CD4-positive, alpha-beta T cell treated with Interferon alpha-2 for 1 hour (primary cell): ENCODE data around the gene TWIST2.

Experiments used
- DNase-seq, 2 donors: peaks; one replicate each; pipeline ENCODE4 v3.0.0-alpha.2; 2020 to 2022

The TWIST2 gene

DNA sequence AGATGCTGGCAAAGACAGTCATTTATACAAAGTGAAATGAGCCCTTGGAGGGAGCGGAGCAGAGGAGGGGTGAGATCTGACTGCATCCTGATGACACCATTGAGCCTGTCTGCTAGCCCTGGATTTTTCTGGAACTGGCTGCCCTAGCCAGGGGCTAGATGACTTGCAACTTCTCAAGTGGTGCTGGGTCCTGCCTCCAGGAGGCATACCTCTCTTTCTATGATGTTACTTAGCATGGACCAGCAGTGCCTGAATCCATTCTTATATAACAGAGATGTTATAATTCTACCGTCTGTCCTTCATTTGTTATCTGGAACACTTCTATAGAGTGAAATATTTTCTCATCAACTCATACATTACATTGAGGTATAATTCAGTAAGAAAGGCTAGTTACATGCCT, 8.5 kb upstream of the TWIST2 start:
- no peak for DNase-seq

DNA sequence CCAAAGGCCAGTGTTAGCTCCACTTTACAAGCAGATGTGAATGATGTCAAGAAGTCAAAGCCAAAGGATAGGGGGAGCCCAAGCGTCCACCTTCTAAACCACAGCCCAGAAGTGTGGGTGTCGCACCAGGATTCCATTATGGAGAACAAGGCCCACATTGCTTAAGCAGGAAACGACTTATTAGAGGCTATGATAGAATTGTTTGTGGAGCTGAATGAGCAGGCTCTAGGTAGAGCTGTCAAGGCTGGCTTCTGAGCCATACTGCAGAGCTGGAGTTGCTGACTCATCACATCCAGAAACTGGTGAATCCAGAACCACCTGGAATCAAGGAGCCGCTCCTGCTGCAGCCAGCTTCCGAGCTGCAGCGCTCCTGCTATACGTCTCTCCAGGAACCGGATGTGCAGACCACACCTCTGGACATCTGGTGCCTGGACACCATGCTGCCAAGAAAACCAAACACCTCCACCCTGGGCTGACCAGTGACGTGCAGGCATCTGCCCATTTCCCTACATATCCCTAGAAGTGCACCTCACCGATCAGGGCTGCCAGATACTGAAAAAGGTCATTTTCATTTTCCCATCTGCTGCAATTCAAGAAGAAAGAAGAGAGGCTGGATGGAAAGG, 6.2 kb upstream of the TWIST2 start:
- DNase-seq = no peak

DNA sequence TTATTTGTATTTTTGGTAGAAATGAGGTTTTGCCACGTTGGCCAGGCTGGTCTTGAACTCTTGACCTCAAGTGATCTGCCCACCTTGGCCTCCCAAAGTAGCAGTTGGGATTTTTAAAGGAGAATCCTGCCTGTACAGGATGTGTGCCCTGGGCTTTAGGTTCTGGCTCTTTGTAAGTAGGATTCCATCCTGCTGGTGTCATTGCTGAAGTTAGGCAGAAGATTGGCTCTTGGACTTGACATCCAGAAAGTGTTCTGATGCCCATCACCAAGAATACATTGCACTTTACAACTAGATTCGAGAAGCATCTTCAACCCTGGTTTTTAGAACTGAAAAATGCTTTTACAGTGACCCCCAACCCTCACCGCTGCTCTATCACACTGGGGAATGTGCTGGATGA, 4.4 kb upstream of the TWIST2 start:
- no peak for DNase-seq

DNA sequence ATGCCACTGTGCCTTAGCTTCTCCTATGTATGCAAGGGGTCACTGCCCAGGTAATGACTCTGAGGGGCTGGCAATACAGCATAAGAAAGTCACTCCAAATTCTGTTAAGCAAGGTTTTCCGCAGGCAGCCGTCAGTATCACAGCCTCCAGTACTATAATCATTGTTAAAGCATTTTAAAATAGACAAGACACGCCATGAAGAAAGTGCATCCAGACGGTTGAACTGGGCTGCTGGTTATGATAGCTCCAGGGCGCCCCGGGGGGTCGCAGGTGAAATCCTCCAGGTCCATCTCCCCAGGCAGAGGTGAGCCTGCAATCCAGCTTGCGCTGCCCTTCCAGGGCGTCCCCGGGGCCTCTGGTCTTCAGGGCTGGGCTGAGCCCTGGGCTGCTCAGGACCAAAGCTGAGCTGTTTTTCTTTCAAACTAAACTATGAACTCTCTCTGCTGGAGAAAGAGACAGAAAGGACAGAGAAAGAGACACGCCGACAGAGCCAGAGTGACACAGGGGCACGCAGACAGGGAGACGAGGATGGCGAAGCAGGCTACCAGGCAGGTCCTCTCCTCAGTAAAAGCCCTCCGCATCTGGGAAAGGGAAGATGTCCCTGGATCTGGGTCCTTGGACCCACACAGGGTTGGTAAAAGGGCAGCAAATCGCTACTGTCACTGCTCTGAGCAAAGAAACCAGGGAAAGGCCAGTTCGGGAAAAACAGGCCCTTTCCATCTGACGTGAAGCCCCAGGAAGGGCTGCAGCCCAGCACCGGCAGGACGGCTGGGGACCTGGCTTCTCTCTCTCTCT, 2.1 kb upstream of the TWIST2 start:
- no peak for DNase-seq

DNA sequence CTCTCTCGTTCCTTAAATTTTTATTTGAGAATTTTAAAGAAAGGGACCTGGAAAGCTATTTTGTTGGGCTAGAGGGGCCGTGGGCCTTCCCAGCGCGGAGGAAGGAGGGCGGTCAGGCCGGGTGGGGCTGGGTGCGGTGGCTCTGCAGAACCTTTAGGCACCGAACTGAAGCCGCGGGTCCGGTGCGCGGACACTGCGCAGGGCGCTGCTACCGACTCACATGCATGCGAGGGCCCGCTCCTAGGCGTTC, 1.6 kb upstream of the TWIST2 start:
- DNase-seq = no peak

DNA sequence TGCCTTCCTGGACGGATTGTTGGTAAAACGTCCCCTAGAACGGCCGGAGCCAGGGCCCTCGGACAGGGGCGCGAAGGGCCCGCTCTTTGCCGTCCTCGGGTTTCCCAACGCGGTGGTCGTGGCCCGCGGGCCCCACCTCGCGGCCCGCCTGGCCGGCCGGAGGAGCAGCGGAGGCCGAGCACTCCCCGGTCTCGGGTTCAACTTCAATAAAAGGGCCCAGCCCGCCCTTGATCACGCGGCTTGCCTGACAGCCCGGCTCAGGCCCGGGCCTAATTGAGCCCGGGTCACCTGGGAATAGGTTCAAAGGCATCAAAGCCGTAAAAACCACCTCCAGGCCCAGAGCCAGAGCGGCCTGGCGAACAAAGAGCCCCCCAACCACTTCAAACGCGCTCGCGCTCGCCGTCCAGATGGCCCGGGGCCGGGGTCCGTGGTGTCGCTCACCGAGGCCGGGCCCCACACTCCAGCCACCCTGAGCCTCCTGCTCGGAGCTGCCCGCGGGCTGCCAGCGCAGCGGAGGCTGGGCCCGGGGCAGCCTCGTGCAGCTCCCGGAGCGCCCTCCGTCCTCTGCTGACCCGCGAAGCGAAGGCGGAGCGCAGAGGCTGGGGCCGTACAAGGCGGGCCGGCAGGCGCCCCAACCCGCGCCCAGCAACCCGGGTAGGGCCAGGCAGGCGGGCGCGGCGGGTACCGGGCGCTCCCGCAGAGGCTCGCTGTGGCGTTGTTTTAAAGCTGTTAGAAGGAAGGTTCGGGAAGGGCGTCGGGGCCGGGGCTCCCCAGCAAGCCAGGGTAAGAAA, 1.1 kb upstream of the TWIST2 start:
- no peak for DNase-seq

DNA sequence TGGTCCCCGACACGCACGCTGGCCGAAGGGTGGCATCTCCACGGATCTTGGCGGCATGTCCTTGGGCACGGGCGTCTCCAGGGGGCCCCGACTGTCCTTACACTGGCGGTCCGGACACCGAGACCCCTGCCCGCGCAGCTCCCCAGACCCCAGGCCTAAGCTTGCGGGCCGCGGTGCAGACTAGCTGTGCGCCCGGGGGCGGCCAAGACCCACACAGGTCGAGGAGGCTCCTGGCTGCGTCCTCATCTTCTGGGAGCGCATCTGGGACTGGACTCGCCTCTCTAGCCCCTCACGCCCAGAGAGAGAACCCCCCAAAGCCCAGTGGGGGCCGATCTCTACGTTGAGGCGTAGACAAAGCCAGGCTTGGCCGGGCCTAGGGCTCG, 475 bp upstream of the TWIST2 start:
- DNase-seq = no peak

DNA sequence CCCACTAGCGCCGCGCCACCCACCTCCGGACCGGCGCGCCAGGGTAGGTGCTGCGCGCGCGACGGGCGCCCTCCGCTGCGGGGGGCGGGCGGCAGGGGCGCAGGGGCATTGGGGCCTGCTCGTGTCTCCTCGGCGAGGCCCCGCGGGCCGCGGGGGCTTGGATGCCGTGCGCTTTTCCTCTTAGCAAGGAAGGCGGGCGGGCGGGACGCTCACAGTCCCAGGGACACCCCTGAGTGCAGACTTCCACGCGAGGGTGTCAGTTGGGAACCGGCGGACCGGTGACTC, 748 bp downstream of the TWIST2 start:
- DNase-seq = no peak

DNA sequence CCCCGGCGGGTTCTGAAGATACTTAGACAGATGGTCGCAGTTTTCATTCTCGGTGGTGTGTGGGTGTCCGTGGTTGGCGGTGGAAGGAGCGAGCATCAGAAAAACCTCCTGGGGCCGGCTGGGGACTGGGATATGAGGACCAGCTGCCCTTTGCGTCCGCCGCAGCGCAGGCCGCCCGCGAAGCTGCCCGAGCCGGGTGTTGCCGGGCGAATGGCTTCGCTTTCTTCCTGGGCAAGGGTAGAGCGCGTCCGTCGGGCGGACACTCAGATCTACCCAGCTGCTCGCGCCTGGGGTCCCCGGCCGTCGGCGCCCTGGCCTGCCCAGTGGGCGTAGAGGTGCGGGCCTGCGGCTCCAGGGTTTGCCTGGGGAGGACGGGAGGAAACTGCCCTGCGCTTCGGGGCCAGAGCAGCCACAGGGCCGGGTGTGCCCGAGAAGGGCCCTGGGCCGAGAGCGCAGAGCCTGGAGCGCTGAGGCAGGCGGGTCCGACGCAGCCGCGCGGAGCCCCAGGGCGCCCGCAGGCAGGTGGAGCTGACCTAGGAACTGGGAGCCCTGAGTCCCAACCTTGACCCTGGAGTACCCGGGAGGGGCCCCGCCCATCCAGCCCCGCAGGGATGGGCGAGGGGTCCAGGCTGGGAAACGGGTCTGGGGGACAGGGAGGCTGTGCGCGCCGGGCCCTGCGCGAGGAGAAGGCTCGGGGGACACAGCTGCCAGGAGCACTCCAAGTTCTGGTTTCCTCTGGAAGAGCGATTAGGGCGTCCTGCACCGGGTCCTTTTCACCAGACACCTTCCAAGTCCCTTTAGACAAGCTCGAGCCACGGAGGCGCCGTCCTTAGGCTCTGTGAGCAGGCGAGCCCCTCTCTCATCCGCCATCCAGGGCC, 1.3 kb downstream of the TWIST2 start:
- DNase-seq = no peak

DNA sequence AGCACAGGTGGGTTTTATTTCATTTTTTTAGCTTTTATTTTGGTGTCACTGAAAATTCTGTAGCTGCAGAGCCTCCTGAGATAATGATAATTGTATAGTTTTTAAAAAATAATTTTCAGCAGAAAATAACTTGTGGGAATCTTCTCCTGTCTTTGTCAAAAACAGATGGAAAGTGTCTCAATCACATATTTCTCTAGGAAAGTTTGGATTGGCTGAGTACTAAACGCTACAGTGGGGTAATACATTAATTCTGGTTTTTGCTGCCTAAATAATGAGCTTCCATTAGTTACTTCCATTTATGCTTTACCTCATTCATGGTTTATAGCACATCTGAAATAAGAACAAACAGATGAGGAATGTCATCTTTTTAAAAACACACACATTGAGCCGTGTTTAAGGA, 2.2 kb downstream of the TWIST2 start:
- DNase-seq = no peak

DNA sequence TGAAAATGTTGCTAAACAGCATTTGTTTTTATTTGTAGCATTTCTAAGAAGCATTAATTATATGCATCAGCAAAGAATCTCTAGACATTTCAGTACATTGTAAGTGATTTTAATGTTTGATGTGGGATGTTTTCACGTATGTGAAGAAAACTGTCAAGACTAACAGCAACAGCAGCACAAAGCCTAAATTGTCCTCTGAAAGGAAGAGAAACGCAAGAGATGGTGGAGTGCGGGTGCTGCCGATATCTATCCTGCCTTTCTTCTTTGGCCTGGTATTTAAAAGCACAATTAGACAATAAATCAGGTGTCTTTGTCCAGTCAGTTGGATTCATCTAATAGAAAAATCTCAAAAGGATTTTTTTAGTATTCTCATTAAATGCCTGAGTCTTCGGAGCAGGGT, 3.1 kb downstream of the TWIST2 start:
- no peak for DNase-seq

DNA sequence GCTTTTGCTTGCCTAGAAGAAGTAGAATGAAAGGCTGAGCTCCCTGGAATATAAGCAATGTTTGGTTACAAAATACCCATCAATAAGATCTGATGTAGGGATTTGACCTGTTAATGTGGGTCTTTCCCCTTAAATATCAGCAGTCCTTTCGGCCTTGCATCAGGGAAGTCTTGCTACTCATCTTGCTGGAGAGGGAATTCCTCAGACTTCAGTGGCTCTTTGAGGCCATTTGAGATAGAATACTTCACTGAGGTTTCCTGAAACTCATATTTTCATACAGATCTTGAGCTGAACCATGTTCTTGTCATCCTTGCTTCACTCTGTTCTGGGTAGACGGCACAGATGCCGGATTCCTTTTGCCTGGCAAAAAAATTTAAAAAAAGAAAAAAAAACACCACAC, 3.9 kb downstream of the TWIST2 start:
- no peak for DNase-seq

DNA sequence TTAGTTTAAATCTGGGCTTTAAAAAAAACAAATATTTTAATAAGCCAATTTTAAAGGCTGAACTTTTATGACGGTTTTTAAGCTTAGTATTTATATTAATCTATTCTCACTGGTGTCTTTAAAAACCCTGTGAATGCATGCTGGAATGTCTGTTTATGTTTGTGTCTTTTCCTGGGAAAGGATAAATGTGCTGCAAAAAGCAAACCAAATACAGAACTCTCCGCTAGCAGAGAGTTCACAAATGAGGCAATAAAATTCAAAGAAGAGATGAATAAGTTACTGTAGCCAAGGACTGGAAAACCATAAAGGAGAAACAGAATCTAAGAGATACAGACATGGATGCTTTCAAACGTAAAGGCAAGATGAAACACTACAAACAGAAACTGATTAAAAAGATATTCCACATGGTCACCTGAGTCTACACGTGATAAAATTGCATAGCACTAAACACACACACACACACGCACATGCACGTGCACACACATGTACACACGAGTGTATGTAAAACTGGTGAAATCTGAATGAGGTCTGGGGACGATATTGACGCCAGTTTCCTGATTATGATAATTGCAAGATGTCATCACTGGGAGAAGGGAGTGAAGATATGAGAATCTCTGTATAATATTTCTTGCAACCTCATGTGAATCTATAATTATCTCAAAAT, 4.5 kb downstream of the TWIST2 start:
- no peak for DNase-seq

DNA sequence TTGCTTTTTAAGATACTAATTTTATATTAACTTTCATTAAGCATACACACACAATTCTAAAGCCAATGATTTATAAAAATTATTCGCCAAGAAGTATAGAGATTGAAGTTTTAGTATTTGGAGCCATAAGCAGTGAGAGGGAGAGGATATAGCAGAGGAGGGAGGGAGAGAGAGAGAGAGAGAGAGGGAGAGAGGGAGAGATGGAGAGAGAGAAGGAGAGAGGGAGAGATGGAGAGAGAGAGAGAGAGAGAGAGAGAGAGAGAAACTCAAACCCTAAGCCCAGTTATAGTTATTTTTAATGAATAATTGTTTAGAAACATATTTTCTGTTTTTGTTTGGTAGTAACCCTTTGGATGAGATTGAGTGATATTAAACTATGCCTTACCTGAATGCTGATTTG, 5.3 kb downstream of the TWIST2 start:
- DNase-seq = no peak

DNA sequence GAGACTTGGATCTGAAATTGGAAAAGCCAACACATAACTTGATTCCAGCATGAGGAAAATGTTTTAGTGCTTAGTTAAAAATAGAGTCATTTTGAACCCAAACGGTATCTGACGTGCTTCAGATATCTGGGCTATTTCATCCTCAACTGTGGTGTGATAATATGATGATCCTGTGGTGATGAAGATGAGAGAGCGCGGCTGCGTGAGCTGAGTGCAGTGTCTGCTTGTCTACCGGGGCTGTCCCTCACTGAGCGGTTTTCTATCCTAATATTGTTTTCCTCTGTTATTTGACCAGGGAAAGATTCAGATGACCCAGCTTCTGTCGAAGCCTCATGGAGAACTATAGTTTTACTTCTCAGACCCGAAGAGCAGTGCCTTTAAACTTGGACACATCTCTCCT, 5.8 kb downstream of the TWIST2 start:
- DNase-seq = no peak

DNA sequence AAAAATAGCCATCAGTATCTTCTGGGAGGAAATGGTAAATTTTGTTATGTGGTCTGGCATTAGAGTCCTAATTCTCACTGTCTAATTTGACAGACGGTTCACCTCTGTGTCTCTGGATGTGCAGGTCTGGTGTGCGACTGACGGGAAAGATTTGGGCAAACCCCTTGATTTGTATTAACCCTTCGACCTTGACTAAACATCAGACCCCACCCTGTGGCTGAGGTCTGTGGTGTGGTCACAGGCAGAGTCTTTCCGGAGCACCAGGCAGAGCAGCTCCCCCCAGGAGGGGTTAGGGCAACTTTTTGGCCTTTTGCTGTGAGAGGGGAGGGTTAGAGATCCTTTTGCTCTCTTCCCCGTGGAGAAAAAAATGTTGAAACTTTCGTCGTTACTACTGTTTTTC, 6.4 kb downstream of the TWIST2 start:
- no peak for DNase-seq

DNA sequence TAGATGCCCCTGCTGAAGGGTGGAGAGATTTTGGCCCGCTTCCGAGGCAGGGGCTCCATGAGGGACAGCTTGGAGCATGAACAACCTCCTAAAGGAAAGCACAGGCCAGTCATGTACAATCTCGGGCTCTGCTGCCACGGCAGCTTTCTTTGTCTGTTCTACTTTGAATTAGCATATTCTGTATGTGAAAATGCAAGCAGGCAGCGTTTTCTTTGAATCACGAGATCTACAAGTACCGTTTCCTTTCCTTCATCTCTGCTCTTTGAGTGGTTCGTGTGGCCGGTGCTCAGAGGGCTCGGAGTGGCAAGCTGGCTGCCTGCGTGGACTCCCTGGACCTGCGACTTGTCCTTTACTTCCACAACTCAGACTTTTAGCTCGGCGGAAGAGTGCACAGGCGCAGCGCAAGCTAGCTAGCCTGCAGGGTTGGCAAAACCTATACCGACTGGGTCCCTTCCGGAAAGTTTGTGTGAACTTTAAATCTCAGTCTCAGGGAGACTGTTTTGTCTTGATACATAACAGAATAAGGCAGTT, 6.9 kb downstream of the TWIST2 start:
- no peak for DNase-seq

DNA sequence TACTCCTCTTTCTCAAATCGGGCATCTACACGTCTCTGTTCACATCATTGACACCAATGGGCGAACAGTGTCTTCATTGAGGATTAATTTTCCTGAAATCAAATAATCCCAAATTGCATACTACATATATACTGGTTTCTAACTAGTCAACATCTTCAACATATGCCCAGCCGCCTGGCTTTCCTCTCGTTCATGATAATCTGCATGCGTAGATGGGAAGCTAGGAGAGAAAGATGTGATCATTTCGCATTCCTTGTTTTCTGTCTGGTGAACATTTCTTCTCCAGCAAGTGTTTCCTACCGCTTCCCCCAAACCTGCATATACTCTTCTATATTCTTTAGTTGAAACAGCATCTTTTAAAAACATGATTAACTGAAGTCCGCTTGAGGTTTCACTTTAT, 7.4 kb downstream of the TWIST2 start:
- no peak for DNase-seq

DNA sequence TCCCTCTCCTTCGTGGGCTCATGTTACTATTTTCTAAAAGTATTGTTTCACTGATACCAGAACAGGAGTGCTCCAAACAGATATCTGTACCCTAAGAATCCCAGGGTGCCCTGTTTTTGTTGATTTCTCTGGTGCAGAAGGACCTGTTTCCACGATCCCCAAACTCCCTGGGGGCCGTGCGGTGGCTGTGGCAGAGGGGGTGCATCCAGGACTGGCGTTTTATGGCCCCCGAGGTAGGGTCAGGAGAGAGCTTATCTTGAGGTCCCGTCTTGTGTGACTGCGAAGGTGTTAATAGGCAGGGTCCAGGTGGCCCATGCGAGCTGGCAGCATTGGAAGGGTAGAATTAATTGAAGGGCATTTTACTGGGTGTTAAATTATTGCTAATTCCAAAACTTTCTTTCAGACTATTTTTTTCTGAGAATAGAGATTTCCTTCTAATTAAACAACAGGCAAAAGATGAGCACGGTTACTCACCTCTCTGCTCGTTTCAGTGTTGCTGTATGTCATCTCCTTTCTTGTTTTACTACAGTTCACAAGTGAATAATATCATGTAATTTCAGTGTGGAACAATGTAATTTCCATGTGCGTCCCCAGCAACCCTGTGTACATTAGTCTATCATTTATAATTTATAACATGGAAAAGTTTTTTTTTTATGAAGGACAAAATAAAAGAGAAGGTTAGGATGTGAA, 8.2 kb downstream of the TWIST2 start:
- no peak for DNase-seq

DNA sequence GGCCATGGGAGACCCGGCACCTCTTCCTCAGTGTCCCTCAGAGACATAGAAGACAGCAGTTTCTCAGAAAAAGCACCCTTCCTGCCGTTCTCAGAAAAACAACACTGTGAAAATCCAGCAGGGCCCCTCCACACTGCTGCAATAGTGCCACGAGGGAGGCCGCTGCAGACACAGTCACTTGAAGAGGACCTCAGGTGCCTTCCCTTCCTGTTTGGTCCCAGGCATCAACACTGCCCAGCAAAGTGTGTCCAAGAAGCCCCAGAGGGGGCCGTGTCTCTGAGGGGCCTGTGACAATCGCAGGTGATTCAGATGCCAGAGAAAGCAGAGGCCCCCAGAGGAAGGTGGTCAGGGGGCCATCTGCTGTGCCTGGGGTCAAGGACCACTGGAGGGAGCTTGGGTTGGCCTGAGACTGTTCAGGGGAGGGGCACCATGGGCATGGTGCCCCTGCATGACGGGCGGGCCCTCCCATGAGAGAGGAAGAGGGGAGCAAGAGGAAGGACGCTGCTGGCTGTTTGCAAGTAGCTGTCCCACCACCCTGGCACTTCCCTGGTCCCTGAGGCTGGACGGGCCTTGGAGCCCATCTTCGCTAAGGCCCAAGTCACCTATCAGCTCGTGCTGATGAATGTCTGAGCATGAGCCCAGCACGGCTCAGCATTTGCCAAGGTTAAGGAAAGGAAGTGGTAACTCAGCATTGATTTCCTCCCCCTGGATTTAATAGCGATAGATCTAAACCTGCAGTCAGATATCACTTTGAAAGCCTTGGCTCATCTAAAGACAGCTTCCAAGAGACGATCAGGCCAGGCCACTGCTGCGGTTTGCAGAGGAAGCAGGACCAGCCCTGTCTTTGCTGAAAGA, 9.1 kb downstream of the TWIST2 start:
- no peak for DNase-seq

DNA sequence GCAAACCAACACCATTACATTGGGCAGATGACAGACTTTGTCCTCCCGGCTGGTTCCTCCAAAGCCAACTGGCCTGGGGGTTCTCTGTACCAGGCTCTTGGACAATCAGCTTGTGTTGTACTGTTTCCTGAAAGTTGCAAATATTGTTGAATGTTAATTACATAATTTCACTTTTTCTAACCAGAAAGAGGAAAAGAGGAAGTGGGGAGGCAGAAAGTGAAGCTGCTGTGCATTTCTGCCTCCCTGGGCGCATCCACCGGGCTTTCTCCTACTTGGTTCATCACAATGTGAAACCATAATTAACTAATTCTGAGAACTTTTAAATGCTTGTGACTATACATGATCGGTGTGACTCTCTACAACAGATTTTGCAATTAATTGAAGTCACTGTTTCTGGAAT, 10.1 kb downstream of the TWIST2 start:
- no peak for DNase-seq
